G401.6 (cell line): ENCODE measurements around the gene ELAVL3.
"Not testable (repeated sequence)": the region's sequence is repeated elsewhere in the genome, so short reads cannot be mapped to it uniquely, and the experiment has no call there.

Source experiments
- FAIRE-seq: peaks from 2 replicates; lab custom pipeline; 2012; peaks lifted over from hg19 to GRCh38; lab: Jason Lieb, UNC

The ELAVL3 gene

DNA sequence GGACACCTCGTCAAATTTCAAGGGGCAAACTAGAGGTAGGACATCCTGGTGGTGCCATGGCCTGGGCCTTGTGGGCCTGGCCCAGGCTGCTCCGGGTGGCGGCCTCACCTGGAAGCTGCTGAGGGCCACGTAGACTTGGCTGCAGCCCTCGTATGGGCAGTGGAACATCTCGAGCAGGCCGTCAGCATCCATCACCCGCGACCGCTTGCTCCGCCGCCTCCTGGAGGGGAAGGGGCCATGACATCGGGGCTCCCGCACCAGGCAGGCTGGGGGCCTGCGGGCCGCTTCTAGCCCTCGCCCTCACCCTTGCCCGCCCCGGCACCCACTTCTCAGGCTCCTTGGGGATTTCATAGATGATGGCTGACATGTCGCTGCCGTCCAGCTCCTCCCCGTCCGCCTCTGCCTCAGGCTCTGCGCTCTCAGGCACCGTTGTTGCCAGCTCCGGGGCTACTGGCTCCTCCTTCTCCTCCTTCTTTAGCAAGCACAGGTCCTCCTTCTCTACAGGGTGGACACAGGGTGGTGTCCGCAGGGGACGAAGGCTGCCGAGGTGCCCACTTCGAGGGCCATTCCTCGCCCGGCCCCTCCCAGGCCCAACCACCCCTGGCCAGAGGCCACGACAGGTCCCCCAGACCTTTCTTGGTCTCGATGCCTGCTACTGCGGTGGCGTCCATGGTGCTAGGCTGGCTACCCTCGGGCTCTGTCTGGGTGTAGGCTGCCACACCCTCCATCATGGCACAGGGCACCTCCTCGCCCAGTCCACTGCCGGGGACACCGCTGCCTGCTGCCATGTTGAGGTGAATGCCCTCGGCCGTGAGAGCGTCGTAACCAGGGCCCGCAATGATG is 6.0 kb upstream of the ELAVL3 start:
- FAIRE-seq = no peak

DNA sequence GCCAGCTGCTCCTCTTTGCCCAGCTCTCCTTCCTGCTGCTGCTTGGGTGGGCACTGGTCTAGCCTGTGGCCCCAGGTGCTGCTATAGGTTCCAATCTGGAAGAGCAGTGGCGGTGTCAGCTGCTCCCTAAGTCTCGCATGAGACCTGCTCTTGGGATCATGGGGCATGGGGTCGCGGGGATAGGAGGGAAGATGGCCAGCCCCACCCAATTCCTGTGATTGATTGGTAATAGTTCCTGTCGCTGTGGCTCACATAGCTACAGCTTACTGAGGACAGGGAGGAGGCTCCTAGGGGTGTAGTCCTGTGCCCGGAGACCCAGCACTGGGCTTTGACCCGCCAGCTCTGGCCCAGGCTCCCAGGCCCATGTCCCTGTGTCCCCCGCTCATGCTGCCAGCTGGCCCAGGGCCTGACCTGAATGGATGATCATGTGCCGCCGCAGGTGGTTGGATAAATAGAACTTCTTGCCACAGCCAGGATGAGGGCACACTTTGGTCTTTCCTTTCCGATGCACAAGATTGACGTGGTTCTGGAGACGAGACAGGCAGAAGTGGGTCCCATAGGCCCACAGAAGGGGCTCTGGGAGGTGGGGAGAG is 4.5 kb upstream of the ELAVL3 start:
- no peak for FAIRE-seq

GRCh38 chr19:11483366-11484111 is 2.7 kb upstream of the ELAVL3 start:
- no peak for FAIRE-seq

DNA sequence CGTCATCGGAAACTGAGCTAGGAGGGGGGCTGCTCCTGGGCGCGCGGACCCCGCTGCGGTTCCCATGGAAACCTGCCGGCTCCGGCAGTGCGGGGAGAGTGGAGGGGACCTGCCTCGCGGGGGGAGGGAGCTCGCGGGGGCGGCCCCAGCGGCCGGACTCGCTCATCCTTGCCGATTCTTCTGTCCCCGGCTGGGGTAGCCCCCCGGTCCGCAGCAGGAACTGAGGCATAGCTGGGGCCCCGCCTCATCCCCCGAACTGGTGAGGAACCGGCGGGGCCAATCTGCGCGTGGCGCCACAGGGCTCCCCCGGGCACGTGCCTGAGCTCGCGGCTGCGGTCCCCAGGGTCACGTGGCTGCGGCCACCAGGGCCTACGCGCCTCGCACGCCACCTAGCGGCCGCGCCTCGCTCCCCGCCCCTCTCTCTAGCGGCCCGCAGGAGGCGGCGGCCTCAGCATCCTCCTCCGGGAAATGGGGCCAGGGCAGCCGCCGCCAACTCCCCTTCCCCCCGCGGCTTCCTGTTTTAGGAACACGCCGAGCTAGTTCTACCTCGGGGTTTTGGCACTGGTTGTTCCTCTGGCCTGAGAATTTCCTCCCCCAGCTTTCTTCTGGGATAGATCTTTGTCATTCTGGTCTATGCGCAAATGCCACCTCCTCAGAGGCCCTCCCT is 1.7 kb upstream of the ELAVL3 start:
- no peak for FAIRE-seq

DNA sequence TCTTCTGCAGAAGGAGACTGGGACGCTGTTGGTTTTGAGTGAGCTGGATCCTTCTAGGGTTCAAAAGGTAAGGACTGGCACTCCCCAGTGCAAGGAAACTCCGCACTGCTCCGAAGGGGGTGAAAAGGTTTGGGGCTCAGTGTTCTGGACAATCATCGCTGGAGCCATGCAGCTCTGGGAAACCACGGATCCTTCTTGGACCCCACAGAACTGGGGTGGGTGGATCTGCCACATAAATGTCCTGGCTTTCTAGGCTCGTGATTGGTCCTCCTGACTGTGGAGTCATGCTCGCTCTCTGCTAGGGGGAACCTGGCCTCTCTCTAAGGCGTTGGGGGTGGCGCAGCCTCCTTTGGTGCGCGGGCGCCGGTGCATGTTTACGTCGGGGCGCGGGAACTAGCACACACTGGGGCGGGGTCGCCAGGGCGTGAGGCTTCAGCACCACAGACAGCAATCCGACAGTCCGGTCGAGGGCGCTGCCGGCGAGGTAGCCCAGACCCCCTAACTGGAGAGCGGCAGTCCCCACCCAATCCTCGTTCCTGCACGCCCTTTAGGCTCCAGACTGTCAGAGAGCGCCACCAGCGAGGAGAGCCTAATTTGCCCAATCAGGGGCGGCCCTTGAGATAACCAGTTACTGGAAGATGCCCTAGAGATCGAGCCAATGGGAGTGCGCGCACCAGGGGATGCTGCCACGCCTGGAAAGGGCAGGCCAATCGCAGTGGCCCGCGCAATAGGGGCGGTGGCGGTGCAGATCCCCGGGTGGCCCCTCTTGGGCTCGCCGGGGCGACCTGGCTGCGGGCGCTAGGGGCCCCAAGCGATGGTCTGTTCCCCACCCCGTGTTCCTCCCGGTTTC is 913 bp upstream of the ELAVL3 start:
- peak; percentile 94 for FAIRE-seq

GRCh38 chr19:11479898-11480714 is 740 bp downstream of the ELAVL3 start:
- FAIRE-seq = no peak

DNA sequence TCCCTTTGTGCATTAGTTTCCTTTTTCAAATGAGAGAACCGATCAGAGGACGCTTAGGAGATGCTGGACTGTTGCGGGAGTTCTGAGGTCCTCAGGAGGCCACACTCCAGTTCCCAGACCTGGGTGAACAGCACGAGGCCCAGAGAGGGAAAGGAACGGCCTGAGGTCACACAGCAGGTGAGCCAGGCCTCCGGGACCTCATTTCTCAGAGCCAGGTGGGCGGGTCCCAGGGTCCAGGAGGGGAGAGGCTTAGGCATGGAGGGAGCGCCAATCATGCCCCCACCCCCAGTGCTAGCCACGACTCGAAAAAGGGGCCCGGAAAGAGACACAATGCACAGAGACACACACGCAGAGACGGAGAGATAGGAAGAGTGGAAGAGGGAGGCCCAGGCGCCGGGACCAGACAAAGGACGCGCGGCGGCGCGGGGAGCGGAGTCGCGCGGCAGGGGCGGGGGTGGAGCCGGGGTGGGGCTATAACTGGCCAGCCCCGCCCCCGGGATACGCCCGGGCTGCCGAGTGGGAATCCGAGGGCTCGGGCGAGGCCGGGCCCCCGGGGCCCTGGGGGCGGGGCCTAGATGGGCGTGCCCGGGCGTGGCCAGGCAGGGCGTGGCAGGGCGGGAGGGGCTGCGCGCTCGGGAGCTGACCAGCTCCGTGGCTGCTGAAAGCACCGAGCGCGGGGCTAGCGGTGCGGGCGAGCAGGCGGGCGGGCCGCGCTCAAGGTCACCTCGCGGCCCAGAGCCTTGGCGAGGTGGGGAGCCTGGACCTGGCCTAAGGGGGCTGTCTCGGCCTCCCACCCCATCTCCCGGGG is 1.6 kb downstream of the ELAVL3 start:
- FAIRE-seq = no peak

DNA sequence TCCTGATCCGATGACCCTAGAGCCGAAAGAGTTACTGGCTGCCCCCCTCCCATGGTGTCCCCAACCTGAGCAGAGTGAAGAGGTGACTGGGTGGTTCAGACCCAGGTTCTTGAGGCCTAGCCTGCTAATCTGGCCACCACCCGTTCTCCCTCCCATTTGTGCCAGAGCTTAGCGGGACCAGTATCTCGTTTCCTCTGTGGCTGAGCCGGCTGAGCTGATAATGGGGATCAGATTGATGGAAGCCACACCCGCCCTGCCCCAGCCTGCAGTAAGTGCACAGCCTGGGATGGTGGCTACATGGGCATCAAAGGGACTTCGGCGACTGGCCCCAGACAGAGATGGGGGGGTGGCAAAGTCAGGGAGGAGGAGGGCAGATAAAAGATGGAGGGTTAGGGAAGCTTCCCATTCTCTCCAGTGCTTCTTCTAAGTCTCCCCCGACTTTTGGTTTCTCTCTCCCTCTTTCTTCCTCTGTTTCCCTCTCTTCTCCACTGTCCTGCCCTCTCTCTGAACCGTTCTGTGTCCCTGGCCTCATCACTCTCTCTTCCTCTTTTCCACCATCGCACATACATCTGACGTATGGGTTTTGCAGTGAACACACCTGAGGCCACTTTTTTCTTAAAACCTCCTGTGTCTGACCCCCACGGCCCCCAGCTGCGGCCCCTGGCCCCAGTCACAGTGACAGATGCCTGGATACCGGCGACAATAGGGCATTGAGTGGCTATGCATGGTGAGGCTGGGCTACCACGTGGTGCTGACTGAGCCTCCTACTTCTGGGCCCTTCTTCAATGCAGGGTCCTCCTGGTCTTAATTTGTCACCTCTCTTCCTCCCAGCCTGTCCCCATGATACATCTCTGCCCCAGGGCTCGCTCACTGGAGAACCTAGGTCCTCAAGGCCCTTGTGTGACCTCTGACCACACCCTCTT is 2.4 kb downstream of the ELAVL3 start:
- no peak for FAIRE-seq

- no peak for FAIRE-seq
Observed at GRCh38 chr19:11475861-11476260, 5.0 kb downstream of the ELAVL3 start.

GRCh38 chr19:11475343-11475742 is 5.5 kb downstream of the ELAVL3 start:
- not testable (repeated sequence) for FAIRE-seq

DNA sequence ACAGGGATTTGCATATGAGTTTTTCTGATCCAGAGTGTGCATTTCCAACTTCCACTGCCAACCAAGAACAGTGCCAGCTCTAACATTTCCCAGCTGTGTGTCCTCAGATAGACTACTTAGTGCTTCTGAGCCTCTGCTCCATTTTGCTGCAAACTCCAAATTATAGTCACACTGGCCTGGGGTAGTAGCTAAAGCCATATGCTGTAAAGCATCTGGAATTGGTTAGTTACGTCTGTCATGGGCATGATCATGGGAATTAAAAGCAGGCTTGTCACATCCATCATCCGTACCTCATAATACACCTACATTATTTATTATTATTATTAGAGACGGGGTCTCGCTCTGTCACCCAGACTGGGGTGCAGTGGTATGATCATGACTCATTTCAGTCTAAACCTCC is 7.1 kb downstream of the ELAVL3 start:
- no peak for FAIRE-seq

DNA sequence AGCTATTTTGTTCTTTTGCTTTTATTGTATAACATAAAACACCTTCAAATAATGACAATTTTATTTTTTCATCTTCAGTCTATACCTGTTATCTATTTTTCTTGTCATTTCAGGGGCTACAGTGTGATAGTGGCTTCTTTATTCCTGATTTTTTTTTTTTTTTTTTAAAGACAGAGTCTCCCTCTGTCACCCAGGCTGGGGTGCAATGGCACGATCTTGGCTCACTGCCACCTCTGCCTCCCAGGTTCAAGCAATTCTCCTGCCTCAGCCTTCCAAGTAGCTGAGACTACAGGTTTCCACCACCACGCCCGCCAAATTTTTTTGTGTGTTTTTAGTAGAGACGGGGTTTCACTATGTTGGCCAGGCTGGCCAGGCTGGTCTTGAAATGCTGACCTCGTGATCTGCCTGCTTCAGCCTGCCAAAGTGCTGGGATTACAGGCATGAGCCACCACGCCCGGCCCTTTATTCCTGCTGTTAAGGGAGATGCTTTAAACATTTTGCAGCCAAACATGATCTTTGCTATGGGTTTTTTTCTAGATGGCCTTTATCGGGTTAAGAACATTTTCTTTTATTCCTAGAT is 12.5 kb downstream of the ELAVL3 start:
- not testable (repeated sequence) for FAIRE-seq

GRCh38 chr19:11465600-11465999 is 15.2 kb downstream of the ELAVL3 start:
- FAIRE-seq = no peak

- FAIRE-seq = no peak
Observed at GRCh38 chr19:11464333-11465265, 16.2 kb downstream of the ELAVL3 start.

GRCh38 chr19:11463391-11463790 is 17.5 kb downstream of the ELAVL3 start:
- FAIRE-seq = no peak

GRCh38 chr19:11461453-11461852 is 19.4 kb downstream of the ELAVL3 start:
- no peak for FAIRE-seq

GRCh38 chr19:11460207-11460606 is 20.6 kb downstream of the ELAVL3 start:
- FAIRE-seq = no peak
